C4-2B (cell line): ENCODE measurements around the gene GABRB3.

Source experiments
- H3K27ac ChIP-seq: fragments of 450-650 bp; 2 replicates; pipeline ENCODE4 v1.5.1; 2017
- CTCF ChIP-seq: fragments of 450-650 bp; conservative IDR thresholded peaks from 2 replicates; pipeline ENCODE4 v1.5.1; 2017; ENCODE audit warnings: mild to moderate bottlenecking
- ZFX ChIP-seq: fragments of 450-650 bp; IDR thresholded peaks from 2 replicates; pipeline ENCODE4 v1.6.1; 2017

The GABRB3 gene

GRCh38 chr15:26766262-26766661 is 6.6 kb downstream of the GABRB3 start:
- TF ChIP-seq ZFX (no peak), CTCF (no peak)

GRCh38 chr15:26759986-26760385 is 12.9 kb downstream of the GABRB3 start:
- H3K27ac ChIP-seq = no peak overlapping the region

More at GRCh38 chr15:26766262-26766661, 6.6 kb downstream of the GABRB3 start:
- no peak overlapping the region for H3K27ac ChIP-seq

GRCh38 chr15:26758079-26758478 is 14.8 kb downstream of the GABRB3 start:
- H3K27ac ChIP-seq = no peak overlapping the region
- TF ChIP-seq ZFX (no peak), CTCF (no peak)

More at GRCh38 chr15:26759986-26760385, 12.9 kb downstream of the GABRB3 start:
- TF ChIP-seq ZFX (no peak), CTCF (no peak)

GRCh38 chr15:26757141-26757540 is 15.7 kb downstream of the GABRB3 start:
- H3K27ac ChIP-seq = no peak overlapping the region
- no peak for TF ChIP-seq ZFX

GRCh38 chr15:26744894-26745293 is 28.0 kb downstream of the GABRB3 start:
- no peak overlapping the region for H3K27ac ChIP-seq
- no peak for TF ChIP-seq CTCF
- no peak for TF ChIP-seq ZFX

- no peak overlapping the region for H3K27ac ChIP-seq
- no peak for TF ChIP-seq CTCF
- TF ChIP-seq ZFX = no peak
Observed at GRCh38 chr15:26739791-26740190, 33.1 kb downstream of the GABRB3 start.

- no peak overlapping the region for H3K27ac ChIP-seq
- TF ChIP-seq ZFX = no peak
- no peak for TF ChIP-seq CTCF
Observed at GRCh38 chr15:26738996-26739395, 33.9 kb downstream of the GABRB3 start.

- TF ChIP-seq CTCF (no peak), ZFX (no peak)
- H3K27ac ChIP-seq = no peak overlapping the region
Observed at GRCh38 chr15:26736502-26737248, 36.2 kb downstream of the GABRB3 start.
